ENCODE data around the gene TRIM51. TPM values are rescaled to one million over a fixed set of nuclear protein-coding genes. Genes with fewer than 3 reads are reported as not detected.

The TRIM51 gene
- total RNA-seq, 1 donor from 2014 or later: not detected

Other genes starting within 250 kb of the TRIM51 start
- not detected in 2 replicates for gene OR4P4, start 248.2 kb upstream of the TRIM51 start, total RNA-seq
- not detected in 2 replicates for gene OR4S2, start 235.0 kb upstream of the TRIM51 start, total RNA-seq
- not detected in 2 replicates for gene OR4C6, start 221.1 kb upstream of the TRIM51 start, total RNA-seq
- not detected in 2 replicates for gene OR5D13, start 109.9 kb upstream of the TRIM51 start, total RNA-seq
- gene OR5D14, start 87.7 kb upstream of the TRIM51 start, total RNA-seq: not detected in 2 replicates
- gene OR5L1, start 71.9 kb upstream of the TRIM51 start, total RNA-seq: not detected in 2 replicates
- not detected in 2 replicates for gene OR5D18, start 63.7 kb upstream of the TRIM51 start, total RNA-seq
- not detected in 2 replicates for gene OR5L2, start 56.1 kb upstream of the TRIM51 start, total RNA-seq
- gene OR5D16, start 44.5 kb upstream of the TRIM51 start, total RNA-seq: not detected in 2 replicates
- gene OR5W2, start 31.3 kb downstream of the TRIM51 start, total RNA-seq: not detected in 2 replicates
- not detected in 2 replicates for gene OR5I1, start 53.1 kb downstream of the TRIM51 start, total RNA-seq
- 0.09 TPM in 1 of 2 replicates, not detected in the other for gene OR10AG1, start 86.6 kb downstream of the TRIM51 start, total RNA-seq
- gene OR5F1, start 111.3 kb downstream of the TRIM51 start, total RNA-seq: not detected in 2 replicates
- not detected in 2 replicates for gene OR5AS1, start 144.4 kb downstream of the TRIM51 start, total RNA-seq
- not detected in 2 replicates for gene OR8I2, start 210.0 kb downstream of the TRIM51 start, total RNA-seq
- not detected in 2 replicates for gene OR8H2, start 220.4 kb downstream of the TRIM51 start, total RNA-seq
- not detected in 2 replicates for gene OR8H3, start 239.1 kb downstream of the TRIM51 start, total RNA-seq